ENCODE data around the gene ZFAND6.
"Not testable (repeated sequence)": the region's sequence is repeated elsewhere in the genome, so short reads cannot be mapped to it uniquely, and the experiment has no call there.

ZFAND6 gene

GRCh38 chr15:80099241-80099640 is 39.8 kb downstream of the ZFAND6 start:
- Histone ChIP-seq H3F3A (ENCODE audit: low read depth) (0 out of 2 replicates have a peak, but pooled peaks cover 3% of the 10 kb centered on the region), H3K79me2 (ENCODE audit: insufficient read depth, low read length) (peaks cover 93% of the 10 kb centered on the region), H3K9me3 (ENCODE audit: insufficient read depth, low read depth, low read length) (no peaks in the 10 kb centered on the region), H3K4me2 (ENCODE audit: low read depth, low read length, poor library complexity, severe bottlenecking) (no peak overlapping the region), H4K20me1 (ENCODE audit: insufficient read depth, low read length, poor library complexity, severe bottlenecking) (peaks cover 70% of the 10 kb centered on the region), H3K9ac (ENCODE audit: low read depth, low read length, poor library complexity, severe bottlenecking) (no peak overlapping the region), H3K4me1 (ENCODE audit: insufficient read depth, low read length, poor library complexity, severe bottlenecking) (peaks cover 27% of the 10 kb centered on the region), H2AFZ (ENCODE audit: low read length) (no peak overlapping the region), H3K27me3 (ENCODE audit: insufficient read depth, low read length, poor library complexity, severe bottlenecking) (no peaks in the 10 kb centered on the region), H3K9me2 (replicated peaks; ENCODE audit: low read depth, low read length) (no peaks in the 10 kb centered on the region), H3K4me3 (ENCODE audit: low read length, poor library complexity, severe bottlenecking) (no peak overlapping the region), H3K36me3 (ENCODE audit: insufficient read depth, low read length) (peaks cover 11% of the 10 kb centered on the region; the same call in 1 of the 2 replicates)
- TF ChIP-seq EZH2phosphoT487 (IDR thresholded peaks at IDR 0.05; ENCODE audit: borderline replicate concordance) = no peak
- TF ChIP-seq CTCF (conservative IDR thresholded peaks at IDR 0.05; ENCODE audit: low read length) = no peak

- H3K9ac ChIP-seq (ENCODE audit: low read depth, low read length, poor library complexity, severe bottlenecking); H3K9me3 ChIP-seq (ENCODE audit: insufficient read depth, low read depth, low read length); H3K4me2 ChIP-seq (ENCODE audit: low read depth, low read length, poor library complexity, severe bottlenecking); H3K9me2 ChIP-seq (replicated peaks; ENCODE audit: low read depth, low read length); H2AFZ ChIP-seq (ENCODE audit: low read length); H3K27me3 ChIP-seq (ENCODE audit: insufficient read depth, low read length, poor library complexity, severe bottlenecking); H3F3A ChIP-seq (ENCODE audit: low read depth); H3K4me3 ChIP-seq (ENCODE audit: low read length, poor library complexity, severe bottlenecking): not testable (repeated sequence)
- H3K36me3 ChIP-seq (ENCODE audit: insufficient read depth, low read length) = peaks cover 11% of the 10 kb centered on the region; the same call in 1 of the 2 replicates
- H3K4me1 ChIP-seq (ENCODE audit: insufficient read depth, low read length, poor library complexity, severe bottlenecking) = peaks cover 30% of the 10 kb centered on the region
- peaks cover 71% of the 10 kb centered on the region for H4K20me1 ChIP-seq (ENCODE audit: insufficient read depth, low read length, poor library complexity, severe bottlenecking)
- peaks cover 93% of the 10 kb centered on the region for H3K79me2 ChIP-seq (ENCODE audit: insufficient read depth, low read length)
Measured at GRCh38 chr15:80099662-80100061, 40.2 kb downstream of the ZFAND6 start.

- Histone ChIP-seq H3K9me2 (replicated peaks; ENCODE audit: low read depth, low read length) (no peaks in the 10 kb centered on the region), H3K9me3 (ENCODE audit: insufficient read depth, low read depth, low read length) (no peaks in the 10 kb centered on the region), H2AFZ (ENCODE audit: low read length) (no peak overlapping the region), H3K79me2 (ENCODE audit: insufficient read depth, low read length) (peaks cover 93% of the 10 kb centered on the region), H3K36me3 (ENCODE audit: insufficient read depth, low read length) (peaks cover 11% of the 10 kb centered on the region; the same call in 1 of the 2 replicates), H4K20me1 (ENCODE audit: insufficient read depth, low read length, poor library complexity, severe bottlenecking) (peaks cover 77% of the 10 kb centered on the region), H3K27me3 (ENCODE audit: insufficient read depth, low read length, poor library complexity, severe bottlenecking) (no peaks in the 10 kb centered on the region), H3K4me2 (ENCODE audit: low read depth, low read length, poor library complexity, severe bottlenecking) (no peak overlapping the region), H3K4me1 (ENCODE audit: insufficient read depth, low read length, poor library complexity, severe bottlenecking) (peaks cover 35% of the 10 kb centered on the region), H3K9ac (ENCODE audit: low read depth, low read length, poor library complexity, severe bottlenecking) (no peak overlapping the region), H3F3A (ENCODE audit: low read depth) (0 out of 2 replicates have a peak, but pooled peaks cover 3% of the 10 kb centered on the region), H3K4me3 (ENCODE audit: low read length, poor library complexity, severe bottlenecking) (no peak overlapping the region)
- TF ChIP-seq EZH2phosphoT487 (IDR thresholded peaks at IDR 0.05; ENCODE audit: borderline replicate concordance) (no peak), CTCF (conservative IDR thresholded peaks at IDR 0.05; ENCODE audit: low read length) (no peak)
Measured at GRCh38 chr15:80100247-80100646, 40.8 kb downstream of the ZFAND6 start.

- H3K27me3 ChIP-seq (ENCODE audit: insufficient read depth, low read length, poor library complexity, severe bottlenecking) = no peaks in the 10 kb centered on the region
- H4K20me1 ChIP-seq (ENCODE audit: insufficient read depth, low read length, poor library complexity, severe bottlenecking) = peaks cover 72% of the 10 kb centered on the region
- 0 out of 2 replicates have a peak, but pooled peaks cover 3% of the 10 kb centered on the region for H3F3A ChIP-seq (ENCODE audit: low read depth)
- no peak overlapping the region for H3K4me2 ChIP-seq (ENCODE audit: low read depth, low read length, poor library complexity, severe bottlenecking)
- peaks cover 11% of the 10 kb centered on the region; the same call in 1 of the 2 replicates for H3K36me3 ChIP-seq (ENCODE audit: insufficient read depth, low read length)
- H3K4me3 ChIP-seq (ENCODE audit: low read length, poor library complexity, severe bottlenecking) = no peak overlapping the region
- H3K4me1 ChIP-seq (ENCODE audit: insufficient read depth, low read length, poor library complexity, severe bottlenecking) = peaks cover 31% of the 10 kb centered on the region
- peaks cover 98% of the 10 kb centered on the region for H3K79me2 ChIP-seq (ENCODE audit: insufficient read depth, low read length)
- H3K9me2 ChIP-seq (replicated peaks; ENCODE audit: low read depth, low read length) = no peaks in the 10 kb centered on the region
- no peaks in the 10 kb centered on the region for H3K9me3 ChIP-seq (ENCODE audit: insufficient read depth, low read depth, low read length)
- no peak overlapping the region for H3K9ac ChIP-seq (ENCODE audit: low read depth, low read length, poor library complexity, severe bottlenecking)
- TF ChIP-seq CTCF (conservative IDR thresholded peaks at IDR 0.05; ENCODE audit: low read length) = no peak
- TF ChIP-seq EZH2phosphoT487 (IDR thresholded peaks at IDR 0.05; ENCODE audit: borderline replicate concordance) = no peak
- H2AFZ ChIP-seq (ENCODE audit: low read length) = no peak overlapping the region
Measured at GRCh38 chr15:80105193-80105592, 45.7 kb downstream of the ZFAND6 start.
